ENCODE results near the gene KRI1.
"Not testable (repeated sequence)": the region's sequence is repeated elsewhere in the genome, so short reads cannot be mapped to it uniquely, and the experiment has no call there.

The KRI1 gene

GRCh38 chr19:10550336-10550735 is 15.5 kb downstream of the KRI1 start:
- no peak for DNase-seq (ENCODE audit: low read depth, low spot score)

DNA sequence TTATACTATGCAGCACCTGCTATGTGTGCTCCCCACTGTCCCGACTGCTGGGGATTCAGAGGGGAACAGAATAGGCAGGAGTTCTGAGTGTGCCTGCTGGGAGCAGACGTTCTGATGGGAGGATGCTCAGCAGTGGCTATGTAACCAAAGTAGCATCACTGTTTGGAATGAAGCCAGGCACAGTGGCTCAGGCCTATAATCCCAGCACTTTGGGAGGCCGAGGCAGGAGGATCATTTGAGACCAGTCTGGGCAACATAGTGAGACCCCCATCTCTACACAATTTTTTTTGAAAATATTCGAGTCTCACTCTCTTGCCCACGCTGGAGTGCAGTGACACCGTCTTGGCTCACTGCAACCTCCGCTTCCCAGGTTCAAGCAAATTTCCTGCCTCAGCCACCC is 16.1 kb downstream of the KRI1 start:
- no peak for DNase-seq (ENCODE audit: low read depth, low spot score)

DNA sequence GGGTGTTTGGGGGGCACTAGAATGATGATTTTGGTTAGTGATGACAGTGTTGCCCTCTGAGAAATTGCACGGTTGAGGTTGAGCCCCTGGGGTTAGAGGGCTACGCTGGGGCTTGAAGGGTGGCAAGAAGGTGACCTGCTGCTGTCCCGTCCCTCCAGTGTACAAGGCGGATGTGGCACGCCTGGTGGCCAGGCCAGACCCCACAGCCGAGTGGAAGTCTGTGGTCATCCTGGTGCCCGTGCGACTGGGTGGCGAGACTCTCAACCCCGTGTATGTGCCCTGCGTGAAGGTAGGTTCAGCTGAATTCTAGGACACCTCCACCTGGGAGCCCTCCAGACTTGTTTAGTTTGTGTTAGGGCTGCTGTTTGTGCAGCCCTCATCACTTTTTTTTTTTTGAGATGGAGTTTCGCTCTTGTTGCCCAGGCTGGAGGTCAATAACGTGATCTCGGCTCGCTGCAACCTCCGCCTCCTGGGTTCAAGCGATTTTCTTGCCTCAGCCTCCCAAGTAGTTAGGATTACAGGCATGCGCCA is 17.0 kb downstream of the KRI1 start:
- no peak for DNase-seq (ENCODE audit: low read depth, low spot score)

GRCh38 chr19:10546817-10547216 is 19.0 kb downstream of the KRI1 start:
- no peak for DNase-seq (ENCODE audit: low read depth, low spot score)

DNA sequence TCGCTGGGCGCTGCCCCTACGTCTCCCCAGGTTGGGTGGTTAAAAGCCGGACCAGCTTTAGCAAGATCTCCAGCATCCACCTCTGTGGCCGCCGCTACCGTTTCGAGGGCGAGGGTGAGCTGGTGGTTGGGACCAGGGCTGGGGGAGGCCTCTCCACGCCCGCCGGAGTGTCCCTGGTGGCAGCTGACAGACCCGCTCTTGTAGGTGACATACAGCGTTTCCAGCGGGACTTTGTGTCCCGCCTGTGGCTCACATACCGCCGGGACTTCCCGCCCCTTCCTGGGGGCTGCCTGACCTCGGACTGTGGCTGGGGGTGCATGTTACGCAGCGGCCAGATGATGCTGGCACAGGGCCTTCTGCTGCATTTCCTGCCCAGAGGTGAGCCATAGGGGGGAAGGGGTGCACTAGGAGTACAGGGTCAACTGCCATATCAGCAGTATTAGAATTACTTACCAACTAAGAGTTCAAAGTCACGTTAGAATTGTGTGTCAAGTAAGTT is 21.0 kb downstream of the KRI1 start:
- no peak for DNase-seq (ENCODE audit: low read depth, low spot score)

GRCh38 chr19:10544242-10544752 is 21.5 kb downstream of the KRI1 start:
- no peak for DNase-seq (ENCODE audit: low read depth, low spot score)

GRCh38 chr19:10543420-10544241 is 22.2 kb downstream of the KRI1 start, which contains the start of gene ATG4D:
Gene ATG4D, plus strand, starts transcription at chr19:10543904. Its CDS starts 187 bp downstream, at chr19:10544091.
- DNase-seq (ENCODE audit: low read depth, low spot score) = peak; percentile 88

DNA sequence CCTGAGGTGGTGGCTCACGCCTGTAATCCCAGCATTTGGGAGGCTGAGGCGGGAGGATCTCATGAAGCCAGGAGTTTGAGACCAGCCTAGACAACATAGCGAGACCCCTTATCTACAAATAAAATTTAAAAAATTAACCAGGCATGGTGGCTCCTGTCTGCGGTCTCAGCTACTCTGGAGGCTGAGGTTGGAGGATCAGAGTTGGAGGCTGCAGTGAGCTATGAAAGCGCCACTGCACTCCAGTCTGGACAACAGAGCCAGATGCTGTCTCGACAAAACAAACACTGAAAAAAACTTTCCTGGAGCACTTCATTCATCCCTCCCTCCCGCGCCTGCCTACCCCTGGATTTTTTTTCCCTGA is 22.8 kb downstream of the KRI1 start:
- no peak for DNase-seq (ENCODE audit: low read depth, low spot score)

GRCh38 chr19:10539016-10539415 is 26.8 kb downstream of the KRI1 start:
- DNase-seq (ENCODE audit: low read depth, low spot score) = not testable (repeated sequence)

GRCh38 chr19:10538204-10538983 is 27.4 kb downstream of the KRI1 start:
- DNase-seq (ENCODE audit: low read depth, low spot score) = no peak

GRCh38 chr19:10537668-10538067 is 28.1 kb downstream of the KRI1 start:
- DNase-seq (ENCODE audit: low read depth, low spot score) = no peak

DNA sequence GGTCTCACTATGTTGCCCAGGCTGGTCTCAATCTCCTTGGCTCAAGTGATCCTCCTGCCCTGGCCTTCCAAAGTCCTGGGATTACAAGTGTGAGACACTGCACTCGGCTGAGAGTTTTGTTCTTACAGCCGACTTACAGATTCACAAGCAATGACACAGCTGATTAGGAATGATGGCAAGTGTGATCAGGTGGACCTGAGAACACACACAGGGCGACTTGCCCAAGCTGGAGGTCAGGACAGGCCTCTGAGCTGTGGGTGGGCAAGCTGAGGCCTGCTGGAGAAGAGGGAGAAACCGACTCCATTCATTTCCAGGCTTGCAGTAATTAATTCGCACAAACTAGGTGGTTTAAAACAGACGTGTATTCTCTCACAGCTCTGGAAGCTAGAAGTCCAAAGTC is 30.2 kb downstream of the KRI1 start:
- DNase-seq (ENCODE audit: low read depth, low spot score) = no peak

DNA sequence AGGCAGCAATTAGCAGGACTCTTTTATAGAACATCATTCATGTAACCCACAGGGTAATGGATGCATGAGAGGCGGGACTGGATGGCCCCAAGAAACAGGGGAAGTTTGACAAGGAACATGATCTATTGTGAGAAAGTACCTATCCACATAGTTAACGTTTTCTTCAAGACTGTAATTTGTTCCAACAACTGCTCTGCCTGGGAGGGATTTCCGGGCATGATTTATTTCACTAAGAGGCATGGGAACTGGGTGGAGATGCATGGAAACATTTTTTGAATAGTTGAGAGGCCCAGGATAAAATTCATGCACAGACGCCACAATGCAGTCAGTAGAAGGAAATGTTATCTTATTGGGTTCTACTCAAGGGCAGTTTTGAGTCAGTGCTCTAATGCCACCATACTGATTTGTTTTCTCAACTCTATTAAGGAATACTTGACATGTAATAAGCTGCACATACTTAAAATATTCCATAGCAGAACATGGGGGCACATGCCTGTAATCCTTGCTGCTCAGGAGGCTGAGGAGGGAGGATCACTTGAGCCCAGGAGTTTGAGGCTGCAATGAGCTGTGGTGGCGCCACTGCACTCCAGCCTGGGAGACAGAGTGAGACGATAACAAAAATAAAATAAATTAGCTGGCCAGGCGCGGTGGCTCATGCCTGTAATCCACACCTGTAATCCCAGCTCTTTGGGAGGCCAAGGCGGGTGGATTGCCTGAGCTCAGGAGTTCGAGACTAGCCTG is 32.0 kb downstream of the KRI1 start:
- DNase-seq (ENCODE audit: low read depth, low spot score) = peak; percentile 81

GRCh38 chr19:10532457-10532856 is 33.4 kb downstream of the KRI1 start:
- DNase-seq (ENCODE audit: low read depth, low spot score) = no peak

DNA sequence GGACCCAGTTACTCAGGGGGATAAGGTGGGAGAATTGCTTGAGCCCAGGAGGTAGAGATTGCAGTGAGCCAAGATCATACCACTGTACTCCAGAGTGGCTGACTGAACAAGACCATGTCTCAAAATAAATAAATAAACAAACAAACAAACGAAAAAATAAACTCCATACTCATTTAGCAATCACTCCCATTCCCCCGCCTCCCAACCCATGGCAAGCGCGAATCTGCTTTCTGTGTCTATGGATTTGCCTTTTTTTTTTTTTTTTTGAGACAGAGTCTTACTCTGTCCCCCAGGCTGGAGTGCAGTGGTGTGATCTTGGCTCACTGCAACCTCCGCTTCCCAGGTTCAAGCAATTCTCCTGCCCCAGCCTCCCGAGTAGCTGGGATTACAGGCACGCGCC is 38.9 kb downstream of the KRI1 start:
- not testable (repeated sequence) for DNase-seq (ENCODE audit: low read depth, low spot score)

GRCh38 chr19:10525636-10526035 is 40.2 kb downstream of the KRI1 start:
- DNase-seq (ENCODE audit: low read depth, low spot score) = no peak

- DNase-seq (ENCODE audit: low read depth, low spot score) = no peak
Measured at GRCh38 chr19:10523135-10523636, 42.6 kb downstream of the KRI1 start.

- no peak for DNase-seq (ENCODE audit: low read depth, low spot score)
Measured at GRCh38 chr19:10521461-10522171, 44.2 kb downstream of the KRI1 start.

- no peak for DNase-seq (ENCODE audit: low read depth, low spot score)
Measured at GRCh38 chr19:10520652-10521318, 45.0 kb downstream of the KRI1 start.

- DNase-seq (ENCODE audit: low read depth, low spot score) = no peak
Measured at GRCh38 chr19:10519421-10519820, 46.4 kb downstream of the KRI1 start.
